Measurements from ENCODE around the gene TMEM72. TPM values are rescaled to one million over a fixed set of nuclear protein-coding genes. Genes with fewer than 3 reads are reported as not detected.
"Not testable (repeated sequence)": the region's sequence is repeated elsewhere in the genome, so short reads cannot be mapped to it uniquely, and the experiment has no call there.

Gene TMEM72
- total RNA-seq, 4 donors from 2014 or later = not detected

DNA sequence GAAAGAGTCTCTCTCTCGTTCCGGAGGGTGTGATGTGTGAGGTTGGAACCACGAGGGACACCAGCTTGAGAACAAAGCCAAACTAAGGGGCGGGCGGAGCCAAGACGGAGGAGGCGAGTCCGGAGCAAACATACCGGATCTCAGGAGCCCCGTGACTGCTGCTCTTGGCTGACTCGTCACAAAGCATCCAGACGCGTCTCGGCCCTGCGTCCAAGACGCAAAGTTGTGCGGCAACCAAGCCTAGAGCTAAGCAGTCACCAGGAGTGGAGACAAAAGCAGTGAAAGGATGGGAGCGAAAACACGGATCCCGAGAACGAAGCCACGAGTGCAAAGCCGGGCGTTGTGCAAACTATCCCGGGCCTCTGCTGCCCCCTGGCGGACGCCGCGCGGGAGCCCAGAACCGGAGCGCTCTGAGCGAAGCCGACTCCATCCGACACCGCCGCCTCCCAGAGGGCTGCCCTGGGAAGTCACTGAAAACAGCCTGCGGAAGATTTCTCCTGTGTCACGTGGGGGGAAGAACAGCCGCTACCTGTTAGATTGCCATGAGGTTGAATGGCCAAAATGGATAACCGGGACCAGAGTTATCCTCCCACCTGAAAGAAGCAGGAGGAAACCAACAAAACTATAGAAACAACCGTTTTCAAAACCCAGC is 46.4 kb upstream of the TMEM72 start:
- 0 to 1% methylated on average over 39 to 42 of the region's 42 CpGs for WGBS, 2 donors

DNA sequence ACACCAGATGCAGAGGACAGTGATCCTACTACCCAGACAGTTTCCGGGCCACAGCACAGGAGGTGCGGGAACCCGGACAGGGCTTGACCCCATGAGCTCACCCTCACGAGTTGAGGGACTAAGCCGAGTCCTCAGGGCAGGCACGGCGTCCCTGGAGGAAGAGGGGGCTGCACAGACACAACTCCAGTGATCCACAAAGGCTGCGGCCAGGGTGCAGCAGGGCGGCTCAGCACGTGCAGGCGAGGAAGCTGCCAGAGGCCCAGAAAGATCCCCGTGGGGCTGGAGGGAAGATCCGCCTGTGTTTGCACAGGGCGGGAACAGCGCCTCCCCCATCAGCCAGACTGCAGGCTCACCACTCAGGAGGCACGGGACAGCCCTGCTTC is 45.9 kb upstream of the TMEM72 start:
- no peak overlapping the region for H3K4me3 ChIP-seq (ENCODE audit: low read depth, poor library complexity, severe bottlenecking)
- intact Hi-C loops (cut with DNase I; ENCODE audit: low total_unique reads) = no loop called here
- WGBS, 2 donors = 23 to 41% methylated on average over 12 to 16 of the region's 16 CpGs
- no peak for TF ChIP-seq POLR2A (IDR thresholded peaks at IDR 0.05)
- TF ChIP-seq, protein P1, sequence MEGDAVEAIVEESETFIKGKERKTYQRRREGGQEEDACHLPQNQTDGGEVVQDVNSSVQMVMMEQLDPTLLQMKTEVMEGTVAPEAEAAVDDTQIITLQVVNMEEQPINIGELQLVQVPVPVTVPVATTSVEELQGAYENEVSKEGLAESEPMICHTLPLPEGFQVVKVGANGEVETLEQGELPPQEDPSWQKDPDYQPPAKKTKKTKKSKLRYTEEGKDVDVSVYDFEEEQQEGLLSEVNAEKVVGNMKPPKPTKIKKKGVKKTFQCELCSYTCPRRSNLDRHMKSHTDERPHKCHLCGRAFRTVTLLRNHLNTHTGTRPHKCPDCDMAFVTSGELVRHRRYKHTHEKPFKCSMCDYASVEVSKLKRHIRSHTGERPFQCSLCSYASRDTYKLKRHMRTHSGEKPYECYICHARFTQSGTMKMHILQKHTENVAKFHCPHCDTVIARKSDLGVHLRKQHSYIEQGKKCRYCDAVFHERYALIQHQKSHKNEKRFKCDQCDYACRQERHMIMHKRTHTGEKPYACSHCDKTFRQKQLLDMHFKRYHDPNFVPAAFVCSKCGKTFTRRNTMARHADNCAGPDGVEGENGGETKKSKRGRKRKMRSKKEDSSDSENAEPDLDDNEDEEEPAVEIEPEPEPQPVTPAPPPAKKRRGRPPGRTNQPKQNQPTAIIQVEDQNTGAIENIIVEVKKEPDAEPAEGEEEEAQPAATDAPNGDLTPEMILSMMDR (IDR thresholded peaks at IDR 0.05) = no peak
- DNase-seq (ENCODE audit: low spot score in 2 of 2) = peak in 1 of 2 donors; percentile 87

More for the DNA sequence above, 46.4 kb upstream of the TMEM72 start:
- intact Hi-C loops (cut with DNase I; ENCODE audit: low total_unique reads) = loop anchor here (5.0 kb wide), 2 partner anchors 477 to 1192 kb away; partner anchors contain the start of gene CXCL12
- no peak for TF ChIP-seq POLR2A (IDR thresholded peaks at IDR 0.05)
- TF ChIP-seq, protein P1 (IDR thresholded peaks at IDR 0.05) = peak in 2 of 3 donors; percentile 39 to 88
- H3K4me3 ChIP-seq (ENCODE audit: low read depth, poor library complexity, severe bottlenecking) = peak overlapping the region; percentile 21
- DNase-seq (ENCODE audit: low spot score in 2 of 2) = peak; percentile 87 to 98

DNA sequence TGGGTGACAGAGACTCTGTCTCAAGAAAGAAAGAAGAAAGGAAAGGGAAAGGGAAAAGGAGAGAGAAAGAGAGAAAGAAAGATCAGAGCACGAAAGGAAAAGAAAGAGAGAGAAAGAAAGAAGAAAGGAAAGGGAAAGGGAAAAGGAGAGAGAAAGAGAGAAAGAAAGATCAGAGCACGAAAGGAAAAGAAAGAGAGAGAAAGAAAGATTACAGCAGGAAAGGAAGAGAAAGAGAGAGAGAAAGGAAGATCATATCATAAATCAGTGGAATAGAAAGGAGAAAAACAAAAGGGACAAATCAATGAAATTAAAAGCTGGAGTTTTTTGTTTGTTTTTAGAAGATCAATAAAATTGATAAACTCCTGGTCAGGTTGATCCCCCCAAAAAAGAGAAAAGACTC is 44.8 kb upstream of the TMEM72 start:
- intact Hi-C loops (cut with DNase I; ENCODE audit: low total_unique reads); H3K4me3 ChIP-seq (ENCODE audit: low read depth, poor library complexity, severe bottlenecking); DNase-seq (ENCODE audit: low spot score in 2 of 2): not testable (repeated sequence)
- WGBS, 2 donors = 87 to 96% methylated on average over 2 of the region's 2 CpGs

DNA sequence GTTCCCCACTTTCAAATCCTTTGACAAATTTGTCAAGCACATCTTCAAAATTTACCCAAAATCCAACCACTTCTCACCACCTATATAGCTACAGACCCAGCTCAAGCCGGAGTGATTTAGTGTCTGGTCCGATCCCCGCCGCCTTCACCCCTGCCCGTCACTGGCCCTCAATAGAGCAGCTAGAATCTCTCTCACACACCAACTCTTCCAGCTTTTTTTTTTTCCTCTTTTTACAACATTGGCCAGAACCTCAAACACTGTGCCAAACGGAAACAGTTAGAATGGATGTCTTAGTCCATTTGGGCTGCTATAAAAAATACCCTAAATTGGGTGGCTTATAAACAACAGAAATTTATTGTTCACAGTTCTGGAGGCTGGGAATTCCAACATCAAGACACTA is 41.1 kb upstream of the TMEM72 start:
- H3K4me3 ChIP-seq (ENCODE audit: low read depth, poor library complexity, severe bottlenecking) = no peak overlapping the region
- intact Hi-C loops (cut with DNase I; ENCODE audit: low total_unique reads) = no loop called here
- DNase-seq (ENCODE audit: low spot score in 2 of 2) = no peak
- TF ChIP-seq, protein P1 (IDR thresholded peaks at IDR 0.05) = no peak
- no peak for TF ChIP-seq POLR2A (IDR thresholded peaks at IDR 0.05)
- WGBS, 2 donors = 85 to 91% methylated on average over 6 of the region's 6 CpGs

DNA sequence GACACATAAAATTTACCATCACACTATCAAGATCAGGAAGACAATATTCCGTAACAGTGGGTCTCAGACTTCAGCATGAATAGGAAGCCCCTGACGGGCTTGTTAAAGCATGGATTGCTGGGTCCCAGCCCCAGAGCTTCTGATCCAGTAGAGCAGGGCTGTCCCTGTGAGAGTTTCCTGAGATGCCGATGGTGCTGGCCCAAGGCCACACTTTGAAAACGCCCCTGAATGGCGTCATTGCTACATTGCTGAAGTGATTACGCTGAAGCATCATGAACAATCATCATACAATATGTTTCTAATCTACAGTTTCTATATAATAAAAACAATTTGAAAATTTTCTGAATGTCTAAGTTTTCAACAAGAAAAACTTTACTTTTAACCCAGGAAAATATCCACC is 38.0 kb upstream of the TMEM72 start:
- intact Hi-C loops (cut with DNase I; ENCODE audit: low total_unique reads) = no loop called here
- TF ChIP-seq POLR2A (IDR thresholded peaks at IDR 0.05) = no peak
- TF ChIP-seq, protein P1 (IDR thresholded peaks at IDR 0.05) = no peak
- no peak for DNase-seq (ENCODE audit: low spot score in 2 of 2)
- no peak overlapping the region for H3K4me3 ChIP-seq (ENCODE audit: low read depth, poor library complexity, severe bottlenecking)
- WGBS, 2 donors = 55 to 62% methylated on average over 6 of the region's 6 CpGs

DNA sequence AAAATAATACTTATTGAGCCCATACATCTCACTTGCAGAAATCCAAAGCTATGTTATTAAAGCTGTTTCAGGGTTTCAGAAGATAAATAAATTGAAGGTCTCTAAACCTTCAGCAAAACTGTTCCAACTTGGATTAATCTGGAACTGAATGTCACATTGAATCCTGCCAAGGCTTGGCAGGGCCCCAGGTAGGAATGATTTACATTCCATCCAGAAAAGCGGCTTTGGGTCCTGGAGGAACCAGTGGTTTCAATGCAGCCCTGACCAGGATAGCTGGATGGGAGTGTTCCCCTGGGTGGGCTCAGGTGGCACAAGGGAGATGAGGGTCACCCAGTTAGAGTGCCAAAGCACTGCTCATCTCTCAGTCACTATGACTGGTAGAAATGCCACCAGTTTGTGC is 37.0 kb upstream of the TMEM72 start:
- no peak for DNase-seq (ENCODE audit: low spot score in 2 of 2)
- 25 to 64% methylated on average over 1 of the region's 1 CpG for WGBS, 2 donors
- intact Hi-C loops (cut with DNase I; ENCODE audit: low total_unique reads) = no loop called here
- TF ChIP-seq, protein P1 (IDR thresholded peaks at IDR 0.05) = no peak
- TF ChIP-seq POLR2A (IDR thresholded peaks at IDR 0.05) = no peak
- H3K4me3 ChIP-seq (ENCODE audit: low read depth, poor library complexity, severe bottlenecking) = no peak overlapping the region

All from lower leg skin (tissue), 4 donors.